GM21367 (cell line): ENCODE measurements around the gene TIMP2.

ENCODE experiments used
- ATAC-seq: cut with Tn5 transposase; IDR thresholded peaks from one replicate; pipeline ENCODE4 v1.9.1; 2021; ENCODE audit not compliant: unreplicated experiment

TIMP2 gene

GRCh38 chr17:78840780-78841611 is 84.2 kb downstream of the TIMP2 start, which contains the start of gene USP36:
TSS of gene USP36 (minus strand) at chr17:78840814. CDS start at chr17:78836363, 4,451 bp downstream.
- ATAC-seq: peak; percentile 80

- no peak for ATAC-seq
Observed at GRCh38 chr17:78840530-78840779, 84.7 kb downstream of the TIMP2 start.

DNA sequence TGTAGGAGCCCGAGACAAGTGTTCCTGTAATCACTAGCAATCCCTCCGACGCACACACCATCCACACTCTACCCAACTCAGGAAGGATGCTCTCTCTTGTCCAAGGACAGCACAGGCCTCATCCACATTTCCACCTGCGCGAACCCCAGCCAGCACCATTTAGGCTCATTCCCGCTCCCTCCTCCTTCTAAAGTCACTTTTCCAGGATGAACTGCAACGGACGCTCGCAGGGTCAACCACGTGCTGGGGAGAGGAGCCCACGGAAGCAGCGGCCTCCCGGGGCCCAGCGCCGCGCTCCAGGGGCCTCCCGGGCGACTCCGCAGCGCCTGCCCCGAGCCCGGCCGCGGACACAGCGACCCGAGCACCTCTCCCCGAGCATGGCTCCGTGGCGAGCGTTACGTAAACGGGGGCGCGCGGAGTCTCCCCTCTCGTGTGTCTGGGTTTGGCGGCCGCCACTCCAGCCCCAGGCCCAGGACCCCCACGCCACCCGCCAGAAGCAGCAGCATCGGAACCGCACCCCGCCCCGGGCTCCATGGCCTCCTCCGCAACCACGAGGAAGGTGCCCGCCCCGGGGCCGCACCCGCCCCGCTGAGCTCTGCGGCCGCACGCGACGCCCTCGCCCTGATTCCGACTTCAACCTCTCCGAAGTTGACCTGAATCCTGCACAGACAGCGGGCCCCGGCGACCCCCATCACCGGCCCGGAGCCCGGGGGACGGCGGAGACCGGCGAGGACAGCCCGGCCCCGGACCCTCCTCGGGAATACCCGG is 85.2 kb downstream of the TIMP2 start:
- peak; percentile 6 for ATAC-seq

DNA sequence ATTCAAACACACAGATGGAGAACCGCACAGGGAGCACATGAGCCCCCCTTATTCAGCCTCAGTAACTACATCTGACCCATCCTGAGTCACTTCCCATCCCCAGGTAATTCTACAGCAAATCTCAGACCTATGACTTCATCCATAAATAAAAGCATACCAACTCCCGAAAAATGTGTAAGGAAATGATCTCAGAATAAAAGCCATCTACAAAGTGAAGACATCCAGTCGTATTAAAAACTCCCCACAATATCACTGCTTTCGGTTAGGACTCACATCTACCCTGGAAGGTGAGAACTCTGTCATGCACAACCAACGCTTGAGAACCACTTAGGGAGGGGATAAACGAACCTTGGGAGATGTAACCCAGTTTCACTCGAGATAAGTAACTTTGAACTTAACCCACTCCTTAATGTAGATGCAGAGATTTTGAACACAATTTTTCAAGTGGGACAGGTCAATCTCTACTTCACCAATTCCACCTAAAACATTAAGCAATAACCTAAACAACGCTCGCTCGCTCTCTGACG is 85.9 kb downstream of the TIMP2 start:
- no peak for ATAC-seq

DNA sequence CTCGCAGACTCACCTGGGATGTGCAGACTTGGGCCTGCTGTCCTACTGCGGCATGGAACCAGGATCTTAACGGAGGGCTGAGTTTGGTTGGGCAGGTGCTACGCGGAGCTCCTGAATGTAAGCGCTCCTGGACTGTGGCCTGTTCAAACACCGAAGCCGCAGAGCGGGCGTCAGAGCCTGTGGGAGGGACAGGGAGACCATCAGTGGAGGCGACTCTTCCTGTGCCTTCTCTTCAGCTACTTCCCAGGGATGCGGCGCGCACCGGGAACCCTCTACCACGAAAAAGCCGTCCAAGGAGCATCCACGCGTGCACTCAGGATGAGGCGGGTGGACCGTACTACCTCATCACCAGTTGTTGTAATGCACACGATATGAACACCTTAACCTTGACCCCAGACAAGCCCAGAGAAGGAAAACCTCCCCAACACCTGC is 86.6 kb downstream of the TIMP2 start:
- ATAC-seq: no peak

- ATAC-seq: no peak
Observed at GRCh38 chr17:78836420-78837021, 88.7 kb downstream of the TIMP2 start.

- no peak for ATAC-seq
Observed at GRCh38 chr17:78834571-78834970, 90.6 kb downstream of the TIMP2 start.

- ATAC-seq: no peak
Observed at GRCh38 chr17:78832541-78832810, 92.7 kb downstream of the TIMP2 start.

- ATAC-seq: no peak
Observed at GRCh38 chr17:78831688-78832540, 93.3 kb downstream of the TIMP2 start.

DNA sequence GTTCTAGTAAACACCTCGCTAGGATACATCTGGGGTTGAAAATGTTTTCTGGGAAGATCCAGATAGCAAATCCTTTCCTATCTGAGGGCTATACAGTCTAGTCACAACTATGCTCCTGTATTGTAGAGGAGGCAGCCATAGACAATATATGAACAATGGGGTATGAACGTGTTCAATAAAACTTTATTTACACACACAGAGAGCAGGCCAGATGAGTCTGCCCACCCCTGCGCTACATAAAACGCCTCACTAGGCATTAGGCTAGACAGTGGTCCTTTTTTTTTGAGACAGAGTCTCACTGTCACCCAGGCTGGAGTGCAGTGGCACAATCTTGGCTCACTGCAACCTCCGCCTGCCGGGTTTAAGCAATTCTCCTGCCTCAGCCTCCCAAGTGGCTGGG is 95.7 kb downstream of the TIMP2 start:
- no peak for ATAC-seq

DNA sequence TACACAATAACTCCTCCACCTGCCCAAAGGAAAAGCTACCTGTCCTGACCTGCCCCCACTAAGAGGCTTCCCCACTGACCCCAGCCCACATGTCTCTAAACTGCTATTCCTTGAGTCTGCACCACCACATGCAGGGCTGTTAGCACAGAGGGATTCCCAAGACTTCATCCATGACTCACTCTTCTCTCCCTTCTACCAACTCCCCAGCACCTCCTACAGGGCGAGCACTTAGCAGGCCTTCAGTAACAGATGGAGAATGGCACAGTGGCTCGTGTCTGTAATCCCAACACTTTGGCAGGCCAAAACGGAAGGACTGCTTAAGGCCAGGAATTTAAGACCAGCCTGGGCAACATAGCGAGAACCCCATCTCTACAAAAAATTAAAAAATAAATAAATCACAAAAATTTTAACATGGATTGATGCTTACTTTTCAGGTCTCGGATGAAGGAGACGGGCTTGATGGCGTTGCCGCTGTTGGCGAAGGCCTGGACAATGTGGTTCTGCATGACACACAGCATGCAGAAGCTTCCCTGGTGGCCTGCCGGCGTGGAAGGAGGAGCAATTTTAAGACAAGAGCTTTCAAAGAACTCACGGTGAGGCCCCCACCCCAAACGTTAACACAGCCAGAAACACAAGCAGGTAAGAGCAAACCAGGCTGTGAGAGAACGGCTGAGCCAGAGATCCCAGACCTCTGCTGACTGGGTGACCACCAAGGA is 96.6 kb downstream of the TIMP2 start:
- no peak for ATAC-seq

- ATAC-seq: no peak
Observed at GRCh38 chr17:78826836-78827509, 98.2 kb downstream of the TIMP2 start.

- no peak for ATAC-seq
Observed at GRCh38 chr17:78826421-78826820, 98.8 kb downstream of the TIMP2 start.

- no peak for ATAC-seq
Observed at GRCh38 chr17:78825696-78826095, 99.5 kb downstream of the TIMP2 start.

- ATAC-seq: no peak
Observed at GRCh38 chr17:78824240-78824639, 100.9 kb downstream of the TIMP2 start.

GRCh38 chr17:78823282-78824046 is 101.7 kb downstream of the TIMP2 start:
- ATAC-seq: no peak

GRCh38 chr17:78822552-78822951 is 102.6 kb downstream of the TIMP2 start:
- no peak for ATAC-seq

DNA sequence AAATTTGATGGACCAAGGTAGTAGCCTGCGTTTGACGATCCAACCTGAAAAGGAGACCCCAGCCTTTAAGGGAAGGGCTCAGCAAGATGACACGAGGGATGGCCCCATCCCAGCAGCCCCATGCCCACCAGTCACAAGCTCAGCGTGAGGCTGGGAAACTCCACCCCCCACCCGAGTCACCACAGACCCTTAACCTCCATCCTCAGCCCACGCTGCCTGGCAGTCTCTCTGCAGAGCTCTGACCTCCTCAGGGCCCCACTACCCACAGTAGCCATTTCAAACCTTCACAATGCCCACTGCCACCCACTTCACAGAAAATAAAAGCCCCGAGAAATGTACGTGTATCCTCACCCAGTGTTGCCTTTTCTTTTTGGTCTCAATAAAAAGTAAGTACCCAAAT is 103.2 kb downstream of the TIMP2 start:
- no peak for ATAC-seq

GRCh38 chr17:78820841-78821240 is 104.3 kb downstream of the TIMP2 start:
- ATAC-seq: no peak
